Measurements from ENCODE around the gene C1orf198. TPM values are rescaled to one million over a fixed set of nuclear protein-coding genes. Genes with fewer than 3 reads are reported as not detected.

The C1orf198 gene
- polyA plus RNA-seq, 1 experiment: 52.7 TPM

- H3K9me3 ChIP-seq (ENCODE audit: control insufficient read depth, insufficient read depth, low read length): peaks cover 2% of the 10 kb centered on the region; the same call in 1 of the 2 replicates
- H3K4me3 ChIP-seq (ENCODE audit: low read depth, low read length): no peak overlapping the region
- TF ChIP-seq, protein P1, sequence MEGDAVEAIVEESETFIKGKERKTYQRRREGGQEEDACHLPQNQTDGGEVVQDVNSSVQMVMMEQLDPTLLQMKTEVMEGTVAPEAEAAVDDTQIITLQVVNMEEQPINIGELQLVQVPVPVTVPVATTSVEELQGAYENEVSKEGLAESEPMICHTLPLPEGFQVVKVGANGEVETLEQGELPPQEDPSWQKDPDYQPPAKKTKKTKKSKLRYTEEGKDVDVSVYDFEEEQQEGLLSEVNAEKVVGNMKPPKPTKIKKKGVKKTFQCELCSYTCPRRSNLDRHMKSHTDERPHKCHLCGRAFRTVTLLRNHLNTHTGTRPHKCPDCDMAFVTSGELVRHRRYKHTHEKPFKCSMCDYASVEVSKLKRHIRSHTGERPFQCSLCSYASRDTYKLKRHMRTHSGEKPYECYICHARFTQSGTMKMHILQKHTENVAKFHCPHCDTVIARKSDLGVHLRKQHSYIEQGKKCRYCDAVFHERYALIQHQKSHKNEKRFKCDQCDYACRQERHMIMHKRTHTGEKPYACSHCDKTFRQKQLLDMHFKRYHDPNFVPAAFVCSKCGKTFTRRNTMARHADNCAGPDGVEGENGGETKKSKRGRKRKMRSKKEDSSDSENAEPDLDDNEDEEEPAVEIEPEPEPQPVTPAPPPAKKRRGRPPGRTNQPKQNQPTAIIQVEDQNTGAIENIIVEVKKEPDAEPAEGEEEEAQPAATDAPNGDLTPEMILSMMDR (IDR thresholded peaks at IDR 0.05; ENCODE audit: low read depth, low read length): no peak
- DNase-seq (ENCODE audit: low read depth, low spot score): no peak
- ChIA-PET POLR2A (interaction anchor here (0.6 kb wide), 1 partner anchor 70 kb away, joined by 12 read pairs; no protein-coding TSS in a partner anchor), CTCF (no interaction called here)
- H3K27ac ChIP-seq (ENCODE audit: low read depth, low read length): no peak overlapping the region
- H3K27me3 ChIP-seq (ENCODE audit: control insufficient read depth, insufficient read depth, low read length): no peaks in the 10 kb centered on the region
Observed at GRCh38 chr1:230905733-230906132, 37.4 kb upstream of the C1orf198 start.

GRCh38 chr1:230902349-230902923, 34.1 kb upstream of the C1orf198 start:
- no peak overlapping the region for H3K4me3 ChIP-seq (ENCODE audit: low read depth, low read length)
- no peak overlapping the region for H3K27ac ChIP-seq (ENCODE audit: low read depth, low read length)
- no peaks in the 10 kb centered on the region for H3K27me3 ChIP-seq (ENCODE audit: control insufficient read depth, insufficient read depth, low read length)
- ChIA-PET CTCF (interaction anchor here (0.6 to 2.7 kb wide), 2 partner anchors 15 to 21 kb away, joined by 6 to 16 read pairs; no protein-coding TSS in a partner anchor), POLR2A (no interaction called here)
- no peak for DNase-seq (ENCODE audit: low read depth, low spot score)
- TF ChIP-seq, protein P1 (IDR thresholded peaks at IDR 0.05; ENCODE audit: low read depth, low read length): no peak
- H3K9me3 ChIP-seq (ENCODE audit: control insufficient read depth, insufficient read depth, low read length): peaks cover 2% of the 10 kb centered on the region; the same call in 1 of the 2 replicates

DNA sequence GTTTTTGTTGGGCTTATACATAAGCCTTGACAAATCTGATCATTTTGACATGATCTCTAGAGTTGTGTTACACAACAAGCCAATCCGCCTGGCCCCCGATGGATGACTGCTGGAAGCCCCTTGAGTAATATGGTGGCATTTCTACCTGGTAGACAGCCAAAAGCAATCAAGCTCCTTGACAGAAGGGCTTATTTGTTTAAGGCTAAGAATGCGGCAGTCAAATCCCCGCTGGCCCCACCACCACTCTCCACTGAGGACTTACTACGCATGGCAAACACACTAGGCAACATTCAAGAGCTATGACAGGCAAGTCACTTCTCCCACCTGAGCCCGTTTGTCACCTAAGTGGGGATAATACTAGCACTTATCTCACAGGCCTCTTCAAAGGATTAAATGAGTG, 33.4 kb upstream of the C1orf198 start:
- ChIA-PET POLR2A (no interaction called here), CTCF (interaction anchor here (1.0 to 2.7 kb wide), 3 partner anchors 16 to 149 kb away, joined by 3 to 16 read pairs (median 6); no protein-coding TSS in a partner anchor)
- Histone ChIP-seq H3K9me3 (ENCODE audit: control insufficient read depth, insufficient read depth, low read length) (peaks cover 2% of the 10 kb centered on the region; the same call in 1 of the 2 replicates), H3K27ac (ENCODE audit: low read depth, low read length) (no peak overlapping the region), H3K4me3 (ENCODE audit: low read depth, low read length) (no peak overlapping the region), H3K27me3 (ENCODE audit: control insufficient read depth, insufficient read depth, low read length) (no peaks in the 10 kb centered on the region)
- no peak for DNase-seq (ENCODE audit: low read depth, low spot score)
- TF ChIP-seq, protein P1 (IDR thresholded peaks at IDR 0.05; ENCODE audit: low read depth, low read length): no peak

DNA sequence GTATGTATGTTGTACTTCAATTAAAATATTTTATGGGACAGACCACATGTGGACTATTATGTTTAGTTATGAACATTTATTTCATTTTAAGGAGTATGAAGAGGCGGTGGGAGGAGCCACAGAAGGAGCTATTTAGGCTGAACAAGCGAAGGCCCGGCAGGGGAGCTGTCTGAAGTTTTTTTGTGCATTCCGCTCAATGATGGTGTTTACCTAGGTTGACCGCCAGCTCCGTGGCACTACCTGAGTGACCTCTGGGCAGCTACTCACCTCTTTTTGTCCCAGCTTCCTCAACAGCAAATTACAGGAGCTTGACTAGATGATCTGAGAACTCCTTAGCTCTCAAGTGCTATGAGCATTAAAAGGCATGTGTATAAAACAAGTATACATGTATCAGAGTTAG, 32.7 kb upstream of the C1orf198 start:
- Histone ChIP-seq H3K9me3 (ENCODE audit: control insufficient read depth, insufficient read depth, low read length) (peaks cover 2% of the 10 kb centered on the region; the same call in 1 of the 2 replicates), H3K4me3 (ENCODE audit: low read depth, low read length) (no peak overlapping the region), H3K27me3 (ENCODE audit: control insufficient read depth, insufficient read depth, low read length) (no peaks in the 10 kb centered on the region), H3K27ac (ENCODE audit: low read depth, low read length) (no peak overlapping the region)
- CTCF ChIA-PET: interaction anchor here (0.5 to 2.7 kb wide), 5 partner anchors 16 to 339 kb away, joined by 3 to 16 read pairs (median 4); no protein-coding TSS in a partner anchor
- TF ChIP-seq, protein P1 (IDR thresholded peaks at IDR 0.05; ENCODE audit: low read depth, low read length): no peak
- POLR2A ChIA-PET: interaction anchor here (1.1 kb wide), 1 partner anchor 22 kb away, joined by 3 read pairs; no protein-coding TSS in a partner anchor
- no peak for DNase-seq (ENCODE audit: low read depth, low spot score)

- H3K9me3 ChIP-seq (ENCODE audit: control insufficient read depth, insufficient read depth, low read length): peaks cover 2% of the 10 kb centered on the region; the same call in 1 of the 2 replicates
- ChIA-PET POLR2A (interaction anchor here (1.1 kb wide), 1 partner anchor 21 kb away, joined by 3 read pairs; no protein-coding TSS in a partner anchor), CTCF (interaction anchor here (2.2 to 2.7 kb wide), 2 partner anchors 18 to 102 kb away, joined by 6 to 16 read pairs; no protein-coding TSS in a partner anchor)
- H3K4me3 ChIP-seq (ENCODE audit: low read depth, low read length): no peak overlapping the region
- TF ChIP-seq, protein P1 (IDR thresholded peaks at IDR 0.05; ENCODE audit: low read depth, low read length): no peak
- H3K27ac ChIP-seq (ENCODE audit: low read depth, low read length): peak overlapping the region; percentile 42
- no peaks in the 10 kb centered on the region for H3K27me3 ChIP-seq (ENCODE audit: control insufficient read depth, insufficient read depth, low read length)
- DNase-seq (ENCODE audit: low read depth, low spot score): peak; percentile 66
Observed at GRCh38 chr1:230899841-230900251, 31.5 kb upstream of the C1orf198 start.
